ENCODE data around the gene RASSF4.

The RASSF4 gene

DNA sequence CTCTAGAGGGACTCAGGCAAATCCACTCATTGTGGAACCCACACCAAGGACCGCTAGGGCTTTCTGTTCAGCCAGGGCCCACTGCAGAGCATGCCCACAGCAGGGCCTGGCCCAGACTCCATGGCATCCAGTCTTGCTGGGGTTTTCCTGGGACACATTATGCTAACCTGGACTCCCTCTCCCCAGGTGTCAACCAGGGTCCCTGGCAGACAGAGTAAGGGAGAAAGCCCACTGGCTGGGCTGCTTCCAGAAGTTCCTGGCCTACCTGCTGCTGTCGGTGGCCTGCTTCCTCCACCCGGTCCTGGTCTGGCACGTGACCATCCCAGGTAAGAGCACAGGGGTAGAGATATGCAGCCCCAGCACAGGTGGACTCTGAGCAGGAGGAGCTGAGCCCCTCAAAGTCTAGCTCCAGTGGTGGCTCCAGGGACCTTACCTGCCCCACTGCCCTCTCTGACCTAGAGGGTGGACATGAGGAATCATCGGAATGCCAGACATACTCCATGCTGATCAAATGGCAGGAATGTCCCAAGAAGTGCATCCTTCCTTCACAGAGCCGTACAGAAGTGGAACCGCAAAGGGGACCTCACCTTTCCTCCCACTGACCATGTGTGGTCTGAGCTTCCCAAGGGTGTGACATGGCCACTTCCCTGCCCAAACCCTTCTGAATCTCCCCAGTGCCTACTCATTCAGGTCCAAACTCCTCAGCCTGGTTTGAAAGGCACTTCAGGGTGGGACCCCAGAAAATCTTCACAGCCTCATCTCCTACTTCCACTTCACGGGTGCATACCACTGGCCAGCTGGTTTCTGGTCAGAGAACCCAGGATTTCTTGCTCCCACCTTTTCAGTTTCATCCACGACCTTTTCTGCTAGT, 25.9 kb upstream of the RASSF4 start:
- TF ChIP-seq, protein P1, sequence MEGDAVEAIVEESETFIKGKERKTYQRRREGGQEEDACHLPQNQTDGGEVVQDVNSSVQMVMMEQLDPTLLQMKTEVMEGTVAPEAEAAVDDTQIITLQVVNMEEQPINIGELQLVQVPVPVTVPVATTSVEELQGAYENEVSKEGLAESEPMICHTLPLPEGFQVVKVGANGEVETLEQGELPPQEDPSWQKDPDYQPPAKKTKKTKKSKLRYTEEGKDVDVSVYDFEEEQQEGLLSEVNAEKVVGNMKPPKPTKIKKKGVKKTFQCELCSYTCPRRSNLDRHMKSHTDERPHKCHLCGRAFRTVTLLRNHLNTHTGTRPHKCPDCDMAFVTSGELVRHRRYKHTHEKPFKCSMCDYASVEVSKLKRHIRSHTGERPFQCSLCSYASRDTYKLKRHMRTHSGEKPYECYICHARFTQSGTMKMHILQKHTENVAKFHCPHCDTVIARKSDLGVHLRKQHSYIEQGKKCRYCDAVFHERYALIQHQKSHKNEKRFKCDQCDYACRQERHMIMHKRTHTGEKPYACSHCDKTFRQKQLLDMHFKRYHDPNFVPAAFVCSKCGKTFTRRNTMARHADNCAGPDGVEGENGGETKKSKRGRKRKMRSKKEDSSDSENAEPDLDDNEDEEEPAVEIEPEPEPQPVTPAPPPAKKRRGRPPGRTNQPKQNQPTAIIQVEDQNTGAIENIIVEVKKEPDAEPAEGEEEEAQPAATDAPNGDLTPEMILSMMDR (IDR thresholded peaks at IDR 0.05; ENCODE audit: unreplicated experiment in 3 of 3), result no peak
- Mint-ChIP-seq H3K4me3 (no peak overlapping the region), H3K36me3 (ENCODE audit: low read depth) (peaks cover 8% of the 10 kb centered on the region), H3K27me3 (ENCODE audit: low read depth) (peaks cover 2% of the 10 kb centered on the region), H3K9me3 (no peaks in the 10 kb centered on the region), H3K27ac (peak overlapping the region in 1 of 3 experiments; percentile 12), H3K4me1 (peaks cover 17% of the 10 kb centered on the region)

DNA sequence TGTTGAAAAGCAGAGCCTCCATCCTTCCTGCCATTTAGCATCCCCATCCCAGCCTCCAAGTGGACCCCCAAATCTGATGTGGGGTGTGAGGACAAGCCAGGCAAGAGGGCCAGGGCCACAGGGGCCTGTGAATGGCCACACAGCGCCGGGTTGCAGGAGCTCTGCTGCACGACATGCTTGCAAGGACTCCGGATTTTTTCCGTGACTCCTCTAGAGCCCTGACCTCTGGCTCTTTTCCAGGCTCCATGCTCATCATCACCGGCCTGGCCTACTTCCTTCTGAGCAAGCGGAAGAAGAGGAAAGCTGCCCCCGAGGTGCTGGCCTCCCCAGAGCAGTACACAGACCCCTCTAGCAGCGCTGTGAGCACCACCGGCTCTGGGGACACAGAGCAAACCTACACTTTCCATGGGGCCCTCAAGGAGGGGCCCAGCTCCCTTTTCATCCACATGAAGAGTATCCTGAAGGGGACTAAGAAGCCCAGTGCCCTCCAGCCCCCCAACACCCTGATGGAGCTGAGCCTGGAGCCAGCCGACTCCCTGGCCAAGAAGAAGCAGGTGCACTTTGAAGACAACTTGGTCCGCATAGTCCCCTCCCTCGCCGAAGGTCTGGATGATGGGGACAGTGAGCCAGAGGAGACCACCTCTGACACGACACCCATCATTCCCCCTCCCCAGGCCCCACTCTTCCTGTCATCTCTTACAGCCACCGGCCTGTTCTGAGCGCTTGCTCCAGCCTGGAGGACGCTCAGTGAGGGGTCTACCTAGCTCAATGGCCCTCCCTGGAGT, 25.0 kb upstream of the RASSF4 start:
- no peaks in the 10 kb centered on the region for H3K27me3 Mint-ChIP-seq (ENCODE audit: low read depth)
- no peak overlapping the region for H3K4me3 Mint-ChIP-seq
- H3K36me3 Mint-ChIP-seq (ENCODE audit: low read depth), result peaks cover 8% of the 10 kb centered on the region
- peak overlapping the region in 1 of 3 experiments; percentile 12 for H3K27ac Mint-ChIP-seq
- TF ChIP-seq, protein P1 (IDR thresholded peaks at IDR 0.05; ENCODE audit: unreplicated experiment in 3 of 3), result no peak
- H3K9me3 Mint-ChIP-seq, result peaks cover 5% of the 10 kb centered on the region
- H3K4me1 Mint-ChIP-seq, result peaks cover 17% of the 10 kb centered on the region

DNA sequence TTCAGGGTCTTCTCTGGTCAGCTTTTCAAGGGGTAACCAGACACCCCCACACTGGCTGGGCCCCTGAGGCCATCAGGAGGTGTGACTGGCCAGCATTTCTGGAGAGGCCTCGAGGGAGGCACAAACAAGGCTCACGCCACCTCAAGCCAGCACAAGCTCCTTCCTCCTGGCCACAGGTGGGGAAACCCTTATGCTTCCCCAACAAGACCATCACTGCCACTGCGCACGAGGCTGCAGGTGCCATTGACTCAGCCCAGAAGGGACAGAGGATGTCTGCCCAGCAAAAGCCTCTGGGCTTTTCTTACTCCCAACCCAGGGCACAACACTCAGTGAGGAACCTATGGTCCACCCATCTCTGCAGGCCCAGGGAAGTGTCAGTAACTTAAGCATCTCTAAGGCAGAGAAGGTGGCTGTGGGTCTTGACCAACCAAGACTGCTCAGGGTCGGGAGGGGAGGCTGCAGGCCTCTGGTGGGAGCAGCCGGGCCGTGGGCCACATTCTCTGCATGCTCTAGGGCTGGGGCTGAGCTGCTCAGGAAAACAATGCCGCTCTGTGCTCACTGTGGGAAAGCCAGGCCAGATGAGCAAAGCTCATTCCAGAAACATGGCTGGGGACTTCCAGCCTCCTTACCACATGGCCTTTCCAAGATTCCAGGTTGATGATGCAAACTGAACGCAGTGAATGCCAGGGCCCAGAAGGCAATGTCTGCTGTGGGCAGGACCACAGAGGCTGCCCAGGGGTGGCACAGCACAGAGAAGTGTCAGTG, 24.2 kb upstream of the RASSF4 start:
- TF ChIP-seq, protein P1 (IDR thresholded peaks at IDR 0.05; ENCODE audit: unreplicated experiment in 3 of 3), result no peak
- Mint-ChIP-seq H3K27me3 (ENCODE audit: low read depth) (no peaks in the 10 kb centered on the region), H3K27ac (peak overlapping the region; percentile 12 to 69 (median 35)), H3K9me3 (peaks cover 13% of the 10 kb centered on the region), H3K36me3 (ENCODE audit: low read depth) (peaks cover 11% of the 10 kb centered on the region), H3K4me1 (peaks cover 17% of the 10 kb centered on the region), H3K4me3 (no peak overlapping the region)

DNA sequence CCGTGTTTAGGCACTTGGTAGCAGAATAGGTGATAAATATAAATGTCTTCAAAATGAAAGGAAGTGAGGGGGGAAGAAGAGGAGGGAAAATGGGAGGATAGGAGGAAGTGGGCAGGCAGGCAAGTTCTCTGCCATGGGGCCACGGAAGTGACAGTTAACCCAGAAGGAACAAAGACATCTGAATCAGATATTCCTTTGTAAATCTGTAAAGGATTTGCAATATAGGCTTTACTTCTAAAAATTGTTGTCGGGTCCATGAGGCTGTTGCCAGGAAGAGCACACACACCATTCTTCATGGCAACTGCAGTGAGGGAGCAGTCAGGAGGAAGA, 23.7 kb upstream of the RASSF4 start:
- Mint-ChIP-seq H3K9me3 (peaks cover 15% of the 10 kb centered on the region), H3K27ac (peak overlapping the region; percentile 12 to 69 (median 35)), H3K27me3 (ENCODE audit: low read depth) (no peaks in the 10 kb centered on the region)

DNA sequence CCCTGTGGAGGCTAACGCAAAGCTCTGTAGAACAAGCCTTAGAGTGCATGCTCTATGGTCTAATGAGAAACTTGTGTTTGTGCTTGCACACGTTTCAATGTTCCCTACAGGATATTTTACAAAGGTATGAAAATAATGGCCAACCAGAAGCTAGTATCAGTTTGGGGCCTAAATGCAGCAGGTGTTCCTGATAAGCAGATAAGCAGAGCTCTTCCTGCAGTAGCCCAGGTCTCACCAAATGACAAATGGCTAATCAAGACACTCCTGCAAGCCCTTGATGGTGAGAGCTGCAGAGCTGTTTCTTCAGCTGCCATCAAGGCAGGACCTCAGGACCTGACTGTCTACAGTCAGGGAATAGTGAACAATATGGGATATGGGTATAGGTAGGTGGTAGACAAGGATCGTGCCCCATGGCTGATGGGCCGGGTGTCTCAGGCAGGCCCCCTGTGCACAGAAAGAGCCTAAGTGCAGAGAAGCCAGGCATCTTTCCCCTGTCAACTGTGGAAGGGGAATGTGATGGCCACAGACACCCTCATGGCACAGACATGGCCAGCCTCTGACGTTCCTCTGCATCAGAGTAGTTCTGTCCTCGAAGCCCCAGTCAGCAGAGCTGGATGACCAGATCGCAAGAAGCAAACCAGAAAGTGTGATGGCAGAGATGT, 23.2 kb upstream of the RASSF4 start:
- H3K9me3 Mint-ChIP-seq, result peaks cover 19% of the 10 kb centered on the region
- TF ChIP-seq, protein P1 (IDR thresholded peaks at IDR 0.05; ENCODE audit: unreplicated experiment in 3 of 3), result no peak
- peaks cover 15% of the 10 kb centered on the region for H3K36me3 Mint-ChIP-seq (ENCODE audit: low read depth)
- no peak overlapping the region for H3K27ac Mint-ChIP-seq
- no peaks in the 10 kb centered on the region for H3K27me3 Mint-ChIP-seq (ENCODE audit: low read depth)
- H3K4me1 Mint-ChIP-seq, result peaks cover 17% of the 10 kb centered on the region
- no peak overlapping the region for H3K4me3 Mint-ChIP-seq

More for the DNA sequence above, 23.7 kb upstream of the RASSF4 start:
- TF ChIP-seq, protein P1 (IDR thresholded peaks at IDR 0.05; ENCODE audit: unreplicated experiment in 3 of 3), result no peak
- peaks cover 17% of the 10 kb centered on the region for H3K4me1 Mint-ChIP-seq
- H3K4me3 Mint-ChIP-seq, result no peak overlapping the region
- peaks cover 11% of the 10 kb centered on the region for H3K36me3 Mint-ChIP-seq (ENCODE audit: low read depth)
